Measurements from ENCODE around the gene MYLK4.

GRCh38 chr6:2626401-2626800 is 124.3 kb downstream of the MYLK4 start:
- TF ChIP-seq CTCF (IDR thresholded peaks at IDR 0.05) (no peak), REST (IDR thresholded peaks at IDR 0.05; ENCODE audit: insufficient read depth in 1 of 2, low read depth in 2 of 2, low read length in 1 of 2) (no peak), POLR2AphosphoS5 (IDR thresholded peaks at IDR 0.05; ENCODE audit: low read depth, low read length) (no peak), SIN3A (IDR thresholded peaks at IDR 0.05; ENCODE audit: borderline replicate concordance, insufficient read depth, low read depth, low read length) (no peak)

Data from Panc1 (cell line).